Testis (tissue), 3 donors: Measurements from ENCODE around the gene ERO1B. TPM values are rescaled to one million over a fixed set of nuclear protein-coding genes. Genes with fewer than 3 reads are reported as not detected.
A peak's percentile ranks its signal among the peaks of the same experiment; 100 is the strongest.

ENCODE experiments used
- DNase-seq: peaks from one replicate; pipeline ENCODE4 v3.0.0-alpha.2; 2019
- H3K27ac ChIP-seq, 2 donors: fragments of 200-600 bp; sonication (generic); one replicate each; pipeline ENCODE4 v1.5.1; 2019
- H3K27me3 ChIP-seq: fragments of 200-600 bp; sonication (generic); one replicate; pipeline ENCODE4 v1.5.1; 2019
- H3K36me3 ChIP-seq: fragments of 200-600 bp; sonication (generic); one replicate; pipeline ENCODE4 v1.5.1; 2017; ENCODE audit warnings: low read depth; ENCODE audit errors: missing control alignments
- H3K4me1 ChIP-seq: fragments of 200-600 bp; sonication (generic); one replicate; pipeline ENCODE4 v1.5.1; 2019
- H3K4me3 ChIP-seq, 2 donors: fragments of 200-600 bp; sonication (generic); one replicate each; pipeline ENCODE4 v1.5.1; 2017 to 2019
- H3K9me3 ChIP-seq: fragments of 200-600 bp; sonication (generic); one replicate; pipeline ENCODE4 v1.5.1; 2017
- CTCF ChIP-seq, 3 experiments: fragments of 450-650 bp in 2 of 3; fragments of 200-600 bp in 1 of 3; sonication (generic) in 1 of 3; IDR thresholded peaks; one replicate each; pipeline ENCODE4 v1.5.1; 2016 to 2019; ENCODE audit warnings: antibody characterized with exemption in 3 of 3, mild to moderate bottlenecking in 2 of 3, moderate library complexity in 1 of 3
- POLR2A ChIP-seq: fragments of 450-650 bp; IDR thresholded peaks from one replicate; pipeline ENCODE4 v1.6.1; 2017; ENCODE audit warnings: antibody characterized with exemption, mild to moderate bottlenecking, moderate library complexity
- WGBS, 2 donors: methylation state at CpG; one replicate each; pipeline ENCODE4 v1.1.5; 2018; 5-methylcytosine and 5-hydroxymethylcytosine counted together
- intact Hi-C: fragments of 100-400 bp; cut with DNase I; formaldehyde crosslinking; loops from one replicate; pipeline ENCODE4 v1.15.1; 2023; ENCODE audit warnings: low total_unique reads
- polyA plus RNA-seq: library from polyadenylated mRNA; stranded (reverse); fragments of 350-450 nt; fragmentation: Illumina TruSeq; extraction: RNeasy Lipid Tissue Mini Kit (QIAGEN cat#74804); gene quantifications from one replicate; pipeline ENCODE4 v1.2.3, GENCODE V29; 2014; ENCODE audit warnings: low read depth, low replicate concordance; ENCODE audit not compliant: insufficient read depth
- total RNA-seq, 2 donors: library from RNA; depleted of rRNA; stranded (reverse); fragments of >200 nt; gene quantifications; one replicate each; pipeline ENCODE4 v1.2.3, GENCODE V29; 2016

ERO1B gene
- total and polyA plus RNA-seq, 3 donors from 2014 or later: 16.2 to 53.8 (median 20.3) TPM

GRCh38 chr1:236261898-236262297, 19.9 kb downstream of the ERO1B start:
- intact Hi-C loops: no loop called here
- Histone ChIP-seq H3K4me3 (no peak overlapping the region), H3K27me3 (no peaks in the 10 kb centered on the region), H3K4me1 (no peaks in the 10 kb centered on the region), H3K36me3 (no peaks in the 10 kb centered on the region), H3K27ac (no peak overlapping the region), H3K9me3 (no peaks in the 10 kb centered on the region)
- TF ChIP-seq CTCF (IDR thresholded peaks at IDR 0.05): no peak
- TF ChIP-seq POLR2A: no peak
- no peak for DNase-seq

- no peaks in the 10 kb centered on the region for H3K9me3 ChIP-seq
- no peaks in the 10 kb centered on the region for H3K36me3 ChIP-seq
- TF ChIP-seq CTCF (IDR thresholded peaks at IDR 0.05) (no peak), POLR2A (no peak)
- no peak overlapping the region for H3K4me3 ChIP-seq
- DNase-seq: no peak
- no peak overlapping the region for H3K27ac ChIP-seq
- no peaks in the 10 kb centered on the region for H3K27me3 ChIP-seq
- 97 to 100% methylated on average over 1 of the region's 1 CpG for WGBS, 2 donors
- H3K4me1 ChIP-seq: no peaks in the 10 kb centered on the region
- intact Hi-C loops: no loop called here
These were observed 20.7 kb downstream of the ERO1B start for GRCh38 chr1:236261033-236261432.

- H3K9me3 ChIP-seq: no peaks in the 10 kb centered on the region
- no peak overlapping the region for H3K4me3 ChIP-seq
- DNase-seq: no peak
- H3K27ac ChIP-seq: no peak overlapping the region
- intact Hi-C loops: no loop called here
- no peak for TF ChIP-seq POLR2A
- no peak for TF ChIP-seq CTCF (IDR thresholded peaks at IDR 0.05)
- WGBS, 2 donors: 90 to 92% methylated on average over 1 of the region's 1 CpG
- no peaks in the 10 kb centered on the region for H3K27me3 ChIP-seq
- H3K36me3 ChIP-seq: no peaks in the 10 kb centered on the region
- H3K4me1 ChIP-seq: no peaks in the 10 kb centered on the region
These were observed 22.7 kb downstream of the ERO1B start for GRCh38 chr1:236259043-236259442.

GRCh38 chr1:236258114-236258622, 23.6 kb downstream of the ERO1B start:
- no peak overlapping the region for H3K27ac ChIP-seq
- no peaks in the 10 kb centered on the region for H3K9me3 ChIP-seq
- H3K4me3 ChIP-seq: no peak overlapping the region
- 86 to 89% methylated on average over 4 of the region's 4 CpGs for WGBS, 2 donors
- TF ChIP-seq CTCF (IDR thresholded peaks at IDR 0.05): no peak
- intact Hi-C loops: no loop called here
- H3K36me3 ChIP-seq: no peaks in the 10 kb centered on the region
- DNase-seq: no peak
- no peaks in the 10 kb centered on the region for H3K4me1 ChIP-seq
- no peaks in the 10 kb centered on the region for H3K27me3 ChIP-seq

- Histone ChIP-seq H3K27me3 (no peaks in the 10 kb centered on the region), H3K27ac (no peak overlapping the region), H3K9me3 (no peaks in the 10 kb centered on the region), H3K4me3 (no peak overlapping the region), H3K36me3 (no peaks in the 10 kb centered on the region), H3K4me1 (no peaks in the 10 kb centered on the region)
- peak; percentile 32 for DNase-seq
- no peak for TF ChIP-seq CTCF (IDR thresholded peaks at IDR 0.05)
- no peak for TF ChIP-seq POLR2A
- intact Hi-C loops: no loop called here
These were observed 24.5 kb downstream of the ERO1B start for GRCh38 chr1:236257216-236257615.
